SKM-1 (cell line): ENCODE measurements around the gene FAM120A.

ENCODE experiments used
- DNase-seq: peaks from one replicate; lab custom pipeline; 2025; ENCODE audit not compliant: unreplicated experiment; lab: John Stamatoyannopoulos, UW

Gene FAM120A

GRCh38 chr9:93440896-93441580, 10.4 kb upstream of the FAM120A start:
- DNase-seq = no peak

GRCh38 chr9:93446073-93446472, 5.4 kb upstream of the FAM120A start:
- no peak for DNase-seq

- no peak for DNase-seq
These were observed 3.8 kb upstream of the FAM120A start for GRCh38 chr9:93447655-93448054.

- DNase-seq = no peak
These were observed 594 bp downstream of the FAM120A start for GRCh38 chr9:93451849-93452709.

- no peak for DNase-seq
These were observed 1.2 kb downstream of the FAM120A start for GRCh38 chr9:93452710-93453046.

GRCh38 chr9:93453047-93453914, 1.8 kb downstream of the FAM120A start, which contains the start of gene FAM120AOS:
Gene FAM120AOS (minus strand): TSS chr9:93453581. CDS start chr9:93452709, 872 bp downstream.
- peak; percentile 61 for DNase-seq

GRCh38 chr9:93456022-93456421, 4.5 kb downstream of the FAM120A start:
- no peak for DNase-seq

- no peak for DNase-seq
These were observed 5.0 kb downstream of the FAM120A start for GRCh38 chr9:93456504-93456903.

- DNase-seq = no peak
These were observed 5.5 kb downstream of the FAM120A start for GRCh38 chr9:93457006-93457405.

GRCh38 chr9:93458712-93459111, 7.2 kb downstream of the FAM120A start:
- DNase-seq = no peak

GRCh38 chr9:93459432-93459847, 8.0 kb downstream of the FAM120A start:
- DNase-seq = no peak

GRCh38 chr9:93460689-93461413, 9.4 kb downstream of the FAM120A start:
- DNase-seq = no peak

GRCh38 chr9:93461414-93461743, 9.9 kb downstream of the FAM120A start:
- no peak for DNase-seq

- DNase-seq = no peak
These were observed 10.3 kb downstream of the FAM120A start for GRCh38 chr9:93461821-93462220.

- no peak for DNase-seq
These were observed 12.3 kb downstream of the FAM120A start for GRCh38 chr9:93463638-93464248.

GRCh38 chr9:93464395-93464794, 12.9 kb downstream of the FAM120A start:
- no peak for DNase-seq

GRCh38 chr9:93464876-93465275, 13.4 kb downstream of the FAM120A start:
- no peak for DNase-seq

GRCh38 chr9:93465855-93466254, 14.4 kb downstream of the FAM120A start:
- DNase-seq = no peak

- no peak for DNase-seq
These were observed 15.1 kb downstream of the FAM120A start for GRCh38 chr9:93466416-93467061.

- no peak for DNase-seq
These were observed 15.6 kb downstream of the FAM120A start for GRCh38 chr9:93467062-93467416.
